Left ventricle myocardium inferior (tissue), 1 donor: ENCODE data around the gene CHCHD1. TPM values are rescaled to one million over a fixed set of nuclear protein-coding genes. Genes with fewer than 3 reads are reported as not detected.
A peak's percentile ranks its signal among the peaks of the same experiment; 100 is the strongest.
"Not testable (repeated sequence)": the region's sequence is repeated elsewhere in the genome, so short reads cannot be mapped to it uniquely, and the experiment has no call there.

ENCODE experiments used
- DNase-seq: peaks from one replicate; pipeline ENCODE4 v3.0.0-alpha.2; 2020
- H3K27ac ChIP-seq: fragments of 200-600 bp; replicated peaks from 2 replicates; pipeline ENCODE4 v1.8.0; 2021
- H3K27me3 ChIP-seq: fragments of 200-600 bp; 2 replicates; pipeline ENCODE4 v1.8.0; 2021; ENCODE audit warnings: low read depth
- H3K36me3 ChIP-seq: fragments of 200-600 bp; 2 replicates; pipeline ENCODE4 v1.8.0; 2021
- H3K4me1 ChIP-seq: fragments of 200-600 bp; 2 replicates; pipeline ENCODE4 v1.8.0; 2021
- H3K4me3 ChIP-seq: fragments of 200-600 bp; 2 replicates; pipeline ENCODE4 v1.8.0; 2021; ENCODE audit warnings: mild to moderate bottlenecking, moderate library complexity
- H3K9me3 ChIP-seq: fragments of 200-600 bp; replicated peaks from 2 replicates; pipeline ENCODE4 v1.8.0; 2021
- CTCF ChIP-seq: fragments of 200-600 bp; IDR thresholded peaks from 2 replicates; pipeline ENCODE4 v1.8.0; 2021; ENCODE audit warnings: antibody characterized with exemption, mild to moderate bottlenecking, borderline replicate concordance
- intact Hi-C: fragments of 100-400 bp; cut with micrococcal nuclease; formaldehyde crosslinking; loops from one replicate; pipeline ENCODE4 v1.11.0; 2022
- long read RNA-seq: library from polyadenylated mRNA; unstranded; transcript quantifications from one replicate; pipeline ENCODE4 v2.0.0, GENCODE V29; 2021
- total RNA-seq: library from RNA; stranded (reverse); fragmentation: NEBNext Ultra II Directional; extraction: Animal tissue kit (Norgen Biotek cat#: 25700); gene quantifications from one replicate; pipeline ENCODE4 v1.2.1, GENCODE V29; 2021
- donor health status: DM: no; HTN: yes; CAD: no; lungs with severe emphysema.

CHCHD1 gene
- total RNA-seq: 27.4 TPM
- long read RNA-seq, transcript CHCHD1-201 (3 exons, 835 nt): major isoform, 16 of 16 reads
- long read RNA-seq, partial matches to known transcripts: 0 of 16 reads
- long read RNA-seq, other reads (novel, unspliced or antisense): 0 of 16 reads

- Histone ChIP-seq H3K4me1 (peaks cover 65% of the 10 kb centered on the region), H3K27ac (peak within 1 kb of the TSS; percentile 95), H3K27me3 (no peaks in the 10 kb centered on the region), H3K9me3 (no peaks in the 10 kb centered on the region), H3K4me3 (peak within 1 kb of the TSS; percentile 90), H3K36me3 (peaks cover 30% of the 10 kb centered on the region)
- DNase-seq: peak; percentile 94
- no peak for TF ChIP-seq CTCF
- intact Hi-C loops: no loop called here
These were observed at the start of gene CHCHD1 for GRCh38 chr10:73781879-73782748. Gene CHCHD1 (plus strand): TSS chr10:73782048. CDS start chr10:73782076, 28 bp downstream.

GRCh38 chr10:73732426-73732825, 49.4 kb upstream of the CHCHD1 start:
- Histone ChIP-seq H3K4me3 (peak overlapping the region; percentile 97), H3K27ac (no peak overlapping the region), H3K36me3 (peaks cover 49% of the 10 kb centered on the region), H3K27me3 (no peaks in the 10 kb centered on the region), H3K9me3 (no peaks in the 10 kb centered on the region), H3K4me1 (peaks cover 73% of the 10 kb centered on the region)
- TF ChIP-seq CTCF: no peak
- intact Hi-C loops: no loop called here
- no peak for DNase-seq

GRCh38 chr10:73732931-73733623, 48.8 kb upstream of the CHCHD1 start:
- Histone ChIP-seq H3K9me3 (no peaks in the 10 kb centered on the region), H3K27ac (peak overlapping the region; percentile 50), H3K36me3 (peaks cover 47% of the 10 kb centered on the region), H3K27me3 (no peaks in the 10 kb centered on the region), H3K4me3 (peak overlapping the region; percentile 42), H3K4me1 (peaks cover 73% of the 10 kb centered on the region)
- no peak for DNase-seq
- intact Hi-C loops: no loop called here
- TF ChIP-seq CTCF: no peak

- intact Hi-C loops: no loop called here
- Histone ChIP-seq H3K27ac (peak overlapping the region; percentile 50), H3K4me3 (peak overlapping the region; percentile 42), H3K36me3 (peaks cover 45% of the 10 kb centered on the region), H3K27me3 (no peaks in the 10 kb centered on the region), H3K9me3 (no peaks in the 10 kb centered on the region), H3K4me1 (peaks cover 62% of the 10 kb centered on the region)
- no peak for DNase-seq
- TF ChIP-seq CTCF: no peak
These were observed 47.7 kb upstream of the CHCHD1 start for GRCh38 chr10:73734028-73734720.

GRCh38 chr10:73734796-73735305, 47.0 kb upstream of the CHCHD1 start:
- peak overlapping the region; percentile 50 for H3K27ac ChIP-seq
- no peak for TF ChIP-seq CTCF
- no peaks in the 10 kb centered on the region for H3K27me3 ChIP-seq
- H3K9me3 ChIP-seq: no peaks in the 10 kb centered on the region
- no peak for DNase-seq
- intact Hi-C loops: no loop called here
- H3K4me1 ChIP-seq: peaks cover 55% of the 10 kb centered on the region
- H3K36me3 ChIP-seq: peaks cover 45% of the 10 kb centered on the region
- no peak overlapping the region for H3K4me3 ChIP-seq

- peaks cover 32% of the 10 kb centered on the region for H3K4me1 ChIP-seq
- intact Hi-C loops, H3K27me3 ChIP-seq, H3K9me3 ChIP-seq, H3K4me3 ChIP-seq, H3K27ac ChIP-seq, DNase-seq: not testable (repeated sequence)
- H3K36me3 ChIP-seq: peaks cover 20% of the 10 kb centered on the region
These were observed 41.2 kb upstream of the CHCHD1 start for GRCh38 chr10:73740501-73741254.
